Calu3 (cell line): ENCODE results near the gene PHKA2. TPM values are rescaled to one million over a fixed set of nuclear protein-coding genes. Genes with fewer than 3 reads are reported as not detected.
A peak's percentile ranks its signal among the peaks of the same experiment; 100 is the strongest.
"Not testable (repeated sequence)": the region's sequence is repeated elsewhere in the genome, so short reads cannot be mapped to it uniquely, and the experiment has no call there.

Source experiments
- BruUV-seq: library from RNA; stranded (reverse); fragments of 400-500 nt; replicated peaks from 2 replicates; lab custom pipeline; 2021; lab: Mats Ljungman, UMichigan
- CTCF ChIA-PET: fragments of 300-600 bp; sonication (Branson Sonifier 250); formaldehyde crosslinking; loops from one replicate; lab custom pipeline; 2022; ENCODE audit warnings: antibody characterized with exemption; lab: Charles Lee
- DNase-seq: peaks from one replicate; pipeline ENCODE4 v3.0.0; 2022
- H3K27ac Mint-ChIP-seq: one replicate; pipeline ENCODE4 v1.8.0; 2022; ENCODE audit warnings: mixed read lengths; ENCODE audit not compliant: unreplicated experiment
- H3K27me3 Mint-ChIP-seq: one replicate; pipeline ENCODE4 v1.8.0; 2022; ENCODE audit warnings: mixed read lengths; ENCODE audit not compliant: unreplicated experiment
- H3K36me3 Mint-ChIP-seq: one replicate; pipeline ENCODE4 v1.8.0; 2022; ENCODE audit warnings: mild to moderate bottlenecking, moderate library complexity, mixed read lengths; ENCODE audit not compliant: insufficient read depth, unreplicated experiment
- H3K4me1 Mint-ChIP-seq: one replicate; pipeline ENCODE4 v1.8.0; 2022; ENCODE audit warnings: mild to moderate bottlenecking, low read depth, mixed read lengths; ENCODE audit not compliant: unreplicated experiment
- H3K4me3 Mint-ChIP-seq: one replicate; pipeline ENCODE4 v1.8.0; 2022; ENCODE audit warnings: mild to moderate bottlenecking, low read depth, moderate library complexity, mixed read lengths; ENCODE audit not compliant: unreplicated experiment
- H3K9me3 Mint-ChIP-seq: one replicate; pipeline ENCODE4 v1.8.0; 2022; ENCODE audit warnings: low read depth, mixed read lengths; ENCODE audit not compliant: unreplicated experiment
- intact Hi-C: fragments of 100-400 bp; cut with micrococcal nuclease; formaldehyde crosslinking; loops from one replicate; pipeline ENCODE4 v1.10.0; 2022; ENCODE audit not compliant: unreplicated experiment
- total RNA-seq: library from RNA; stranded (reverse); gene quantifications from 2 replicates; pipeline ENCODE4 v1.2.3, GENCODE V29; 2022
- TF ChIP-seq, protein P1 (sequence below): fragments of 200-600 bp; IDR thresholded peaks from one replicate; pipeline ENCODE4 v1.8.0; 2022; ENCODE audit warnings: antibody characterized with exemption; ENCODE audit not compliant: unreplicated experiment

Gene PHKA2
- total RNA-seq, 1 experiment from 2014 or later = 47.6 TPM

DNA sequence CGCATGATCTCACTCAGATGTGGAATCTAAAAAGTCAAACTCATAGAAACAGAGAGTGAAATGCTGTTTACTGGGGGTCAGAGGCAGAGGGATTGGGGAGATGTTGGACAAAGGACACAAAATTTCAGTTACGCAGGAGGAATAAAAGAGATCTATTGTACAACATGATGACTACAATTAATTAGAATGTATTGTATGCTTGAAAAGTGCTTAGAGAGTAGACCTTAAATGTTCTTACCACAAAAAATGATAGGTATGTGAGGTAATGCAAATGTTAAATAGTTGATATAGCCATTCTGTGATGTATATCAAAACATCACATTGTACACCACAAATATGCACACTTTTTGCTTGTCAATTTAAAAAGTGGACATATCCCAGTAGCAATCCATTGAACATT is 36.1 kb upstream of the PHKA2 start:
- DNase-seq = no peak
- Mint-ChIP-seq H3K27me3 (no peaks in the 10 kb centered on the region), H3K27ac (no peak overlapping the region), H3K36me3 (no peaks in the 10 kb centered on the region), H3K4me3 (no peak overlapping the region), H3K9me3 (no peaks in the 10 kb centered on the region), H3K4me1 (no peaks in the 10 kb centered on the region)
- intact Hi-C loops = loop anchor here (5.0 kb wide), 1 partner anchor 312 kb away; no protein-coding TSS in a partner anchor
- no TSS peak for BruUV-seq
- CTCF ChIA-PET = interaction anchor here (1.0 kb wide), 1 partner anchor 13 kb away, joined by 4 read pairs; no protein-coding TSS in a partner anchor
- TF ChIP-seq, protein P1, sequence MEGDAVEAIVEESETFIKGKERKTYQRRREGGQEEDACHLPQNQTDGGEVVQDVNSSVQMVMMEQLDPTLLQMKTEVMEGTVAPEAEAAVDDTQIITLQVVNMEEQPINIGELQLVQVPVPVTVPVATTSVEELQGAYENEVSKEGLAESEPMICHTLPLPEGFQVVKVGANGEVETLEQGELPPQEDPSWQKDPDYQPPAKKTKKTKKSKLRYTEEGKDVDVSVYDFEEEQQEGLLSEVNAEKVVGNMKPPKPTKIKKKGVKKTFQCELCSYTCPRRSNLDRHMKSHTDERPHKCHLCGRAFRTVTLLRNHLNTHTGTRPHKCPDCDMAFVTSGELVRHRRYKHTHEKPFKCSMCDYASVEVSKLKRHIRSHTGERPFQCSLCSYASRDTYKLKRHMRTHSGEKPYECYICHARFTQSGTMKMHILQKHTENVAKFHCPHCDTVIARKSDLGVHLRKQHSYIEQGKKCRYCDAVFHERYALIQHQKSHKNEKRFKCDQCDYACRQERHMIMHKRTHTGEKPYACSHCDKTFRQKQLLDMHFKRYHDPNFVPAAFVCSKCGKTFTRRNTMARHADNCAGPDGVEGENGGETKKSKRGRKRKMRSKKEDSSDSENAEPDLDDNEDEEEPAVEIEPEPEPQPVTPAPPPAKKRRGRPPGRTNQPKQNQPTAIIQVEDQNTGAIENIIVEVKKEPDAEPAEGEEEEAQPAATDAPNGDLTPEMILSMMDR = no peak

DNA sequence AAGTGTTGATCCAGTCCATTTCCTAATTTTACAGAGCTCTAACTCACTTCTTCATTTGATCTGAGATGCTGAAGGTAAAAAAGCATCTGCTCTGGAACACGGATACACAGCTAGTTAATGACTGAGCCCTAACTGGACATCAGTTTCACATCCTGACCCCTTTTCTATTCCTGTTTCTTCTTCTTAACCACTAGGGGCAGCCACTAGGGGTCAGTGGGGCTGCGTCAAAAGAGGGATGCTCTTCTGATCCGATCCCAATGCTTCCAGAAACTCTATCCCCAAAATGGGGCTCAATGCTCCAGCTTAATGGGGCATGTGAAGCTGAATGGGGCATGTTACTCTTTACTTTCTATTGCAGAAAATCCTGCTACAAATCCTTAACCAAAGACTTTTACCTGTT is 33.4 kb upstream of the PHKA2 start:
- H3K27ac Mint-ChIP-seq = no peak overlapping the region
- intact Hi-C loops = loop anchor here (5.0 kb wide), 1 partner anchor 315 kb away; no protein-coding TSS in a partner anchor
- no peaks in the 10 kb centered on the region for H3K27me3 Mint-ChIP-seq
- H3K4me3 Mint-ChIP-seq = no peak overlapping the region
- TF ChIP-seq, protein P1 = peak; percentile 41
- BruUV-seq = no TSS peak
- DNase-seq = peak; percentile 30
- CTCF ChIA-PET = interaction anchor here (0.8 to 1.0 kb wide), 2 partner anchors 14 to 316 kb away, joined by 3 to 4 read pairs; no protein-coding TSS in a partner anchor
- H3K4me1 Mint-ChIP-seq = no peaks in the 10 kb centered on the region
- no peaks in the 10 kb centered on the region for H3K9me3 Mint-ChIP-seq
- no peaks in the 10 kb centered on the region for H3K36me3 Mint-ChIP-seq

DNA sequence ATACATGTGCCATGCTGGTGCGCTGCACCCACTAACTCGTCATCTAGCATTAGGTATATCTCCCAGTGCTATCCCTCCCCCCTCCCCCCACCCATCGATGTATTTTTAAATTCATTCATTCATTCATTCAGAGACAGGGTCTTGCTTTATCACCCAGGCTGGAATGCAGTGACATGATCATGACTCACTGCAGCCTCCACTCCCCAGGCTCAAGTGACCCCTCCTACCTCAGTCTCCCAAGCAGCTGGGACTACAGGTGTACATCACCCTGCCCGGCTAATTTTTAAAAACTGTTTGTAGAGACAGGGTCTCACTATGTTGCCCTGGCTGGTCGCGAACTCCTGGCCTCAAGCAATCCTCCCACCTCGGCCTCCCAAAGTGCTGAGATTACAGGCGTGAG is 32.7 kb upstream of the PHKA2 start:
- H3K27ac Mint-ChIP-seq, H3K36me3 Mint-ChIP-seq, CTCF ChIA-PET, H3K27me3 Mint-ChIP-seq, H3K4me1 Mint-ChIP-seq, H3K9me3 Mint-ChIP-seq, H3K4me3 Mint-ChIP-seq, BruUV-seq, DNase-seq: not testable (repeated sequence)
- intact Hi-C loops = loop anchor here (5.0 kb wide), 1 partner anchor 316 kb away; no protein-coding TSS in a partner anchor

DNA sequence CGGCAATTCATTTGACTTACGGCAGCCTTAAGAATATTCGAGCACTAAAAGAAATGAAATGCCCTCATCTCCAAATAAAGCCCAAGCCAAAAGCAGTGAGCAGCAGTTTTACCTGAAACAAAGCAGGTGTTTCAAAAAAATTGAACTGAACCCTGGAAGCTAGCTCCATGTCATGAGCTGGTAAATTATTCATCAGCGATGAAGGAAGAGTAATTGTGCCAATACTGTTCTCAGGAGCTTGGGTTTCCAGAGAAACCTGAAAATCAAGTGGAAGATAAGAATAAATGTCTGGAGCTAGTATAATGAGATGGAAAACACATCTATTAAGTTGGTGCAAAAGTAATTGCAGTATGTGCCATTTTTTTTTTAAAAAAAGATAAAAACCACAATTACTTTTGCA is 24.0 kb upstream of the PHKA2 start:
- TF ChIP-seq, protein P1 = no peak
- BruUV-seq = no TSS peak
- no peaks in the 10 kb centered on the region for H3K36me3 Mint-ChIP-seq
- H3K9me3 Mint-ChIP-seq = no peaks in the 10 kb centered on the region
- no peak overlapping the region for H3K27ac Mint-ChIP-seq
- DNase-seq = no peak
- CTCF ChIA-PET = no interaction called here
- intact Hi-C loops = loop anchor here (5.0 kb wide), 1 partner anchor 71 kb away; no protein-coding TSS in a partner anchor
- H3K4me1 Mint-ChIP-seq = peaks cover 16% of the 10 kb centered on the region
- no peaks in the 10 kb centered on the region for H3K27me3 Mint-ChIP-seq
- H3K4me3 Mint-ChIP-seq = no peak overlapping the region

DNA sequence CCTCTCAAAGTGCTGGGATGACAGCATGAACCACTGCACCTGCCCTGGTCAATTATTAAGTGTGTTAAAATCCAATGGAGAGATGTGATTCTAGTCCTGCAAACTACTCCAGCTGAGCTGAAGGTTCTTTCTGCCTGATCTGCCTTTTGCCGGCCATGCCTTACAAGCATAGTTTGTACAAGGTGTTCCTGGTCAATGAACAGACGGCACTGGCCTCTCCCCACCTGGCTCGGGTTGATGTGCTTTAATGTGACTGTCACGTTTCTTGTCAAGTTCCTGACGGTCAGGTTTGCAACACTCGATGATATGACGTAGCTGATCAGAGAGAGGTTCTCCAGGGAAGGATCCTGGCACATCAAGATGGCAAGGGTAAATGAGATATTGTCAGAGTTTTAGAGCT is 23.1 kb upstream of the PHKA2 start:
- intact Hi-C loops = loop anchor here (5.0 kb wide), 1 partner anchor 70 kb away; no protein-coding TSS in a partner anchor
- no peak overlapping the region for H3K4me3 Mint-ChIP-seq
- H3K27me3 Mint-ChIP-seq = no peaks in the 10 kb centered on the region
- H3K9me3 Mint-ChIP-seq = no peaks in the 10 kb centered on the region
- peaks cover 16% of the 10 kb centered on the region for H3K4me1 Mint-ChIP-seq
- no peak for DNase-seq
- CTCF ChIA-PET = interaction anchor here (0.6 to 0.7 kb wide), 2 partner anchors 14 to 460 kb away, joined by 4 to 5 read pairs; no protein-coding TSS in a partner anchor
- H3K27ac Mint-ChIP-seq = no peak overlapping the region
- BruUV-seq = no TSS peak
- H3K36me3 Mint-ChIP-seq = no peaks in the 10 kb centered on the region
- TF ChIP-seq, protein P1 = no peak
